Thyroid gland (tissue), 4 donors: ENCODE measurements around the gene NFASC. TPM values are rescaled to one million over a fixed set of nuclear protein-coding genes. Genes with fewer than 3 reads are reported as not detected.

Experiments used
- DNase-seq, 2 donors: peaks; one replicate each; pipeline ENCODE4 v3.0.0-alpha.2; 2019
- H3K27ac ChIP-seq, 3 donors: fragments of 200-600 bp; sonication (generic); 1 replicate in 2 of 3; 2 replicates in 1 of 3; pipeline ENCODE4 v1.5.1; 2016 to 2019; ENCODE audit warnings: mild to moderate bottlenecking in 1 of 3, moderate library complexity in 1 of 3
- H3K27me3 ChIP-seq: fragments of 200-600 bp; sonication (generic); one replicate; pipeline ENCODE4 v1.5.1; 2019
- H3K36me3 ChIP-seq, 2 donors: fragments of 200-600 bp; sonication (generic); one replicate each; pipeline ENCODE4 v1.5.1; 2016 to 2019
- H3K4me1 ChIP-seq, 2 donors: fragments of 200-600 bp; sonication (generic); one replicate each; pipeline ENCODE4 v1.5.1; 2017 to 2019
- H3K4me3 ChIP-seq, 3 donors: fragments of 200-600 bp; sonication (generic); replicated peaks in 1 of 3; 1 replicate in 2 of 3; 2 replicates in 1 of 3; pipeline ENCODE4 v1.5.1; 2016; ENCODE audit warnings: mild to moderate bottlenecking in 1 of 3
- H3K9me3 ChIP-seq: fragments of 200-600 bp; sonication (generic); one replicate; pipeline ENCODE4 v1.5.1; 2017
- POLR2A ChIP-seq, 2 donors: fragments of 450-650 bp; IDR thresholded peaks; one replicate each; pipeline ENCODE4 v1.6.1; 2017; ENCODE audit warnings: antibody characterized with exemption in 2 of 2, mild to moderate bottlenecking in 2 of 2, moderate library complexity in 1 of 2
- WGBS, 2 donors: methylation state at CpG; one replicate each; pipeline ENCODE4 v1.1.5; 2017; 5-methylcytosine and 5-hydroxymethylcytosine counted together
- intact Hi-C: fragments of 100-400 bp; cut with DNase I; formaldehyde crosslinking; loops from one replicate; pipeline ENCODE4 v1.15.1; 2023
- total RNA-seq, 4 donors: library from RNA; depleted of rRNA; stranded (reverse); fragments of >200 nt; gene quantifications; one replicate each; pipeline ENCODE4 v1.2.3, GENCODE V29; 2016
- TF ChIP-seq, protein P1 (sequence below), 6 experiments: fragments of 200-600 bp in 3 of 6; fragments of 450-650 bp in 3 of 6; sonication (generic) in 3 of 6; IDR thresholded peaks; one replicate each; pipeline ENCODE4 v1.5.1; 2016 to 2019; ENCODE audit warnings: antibody characterized with exemption in 6 of 6, mild to moderate bottlenecking in 2 of 6, inconsistent platforms in 1 of 6, moderate library complexity in 1 of 6

The NFASC gene
- total RNA-seq, 4 donors from 2014 or later: 3.6 to 9.4 (median 3.9) TPM

DNA sequence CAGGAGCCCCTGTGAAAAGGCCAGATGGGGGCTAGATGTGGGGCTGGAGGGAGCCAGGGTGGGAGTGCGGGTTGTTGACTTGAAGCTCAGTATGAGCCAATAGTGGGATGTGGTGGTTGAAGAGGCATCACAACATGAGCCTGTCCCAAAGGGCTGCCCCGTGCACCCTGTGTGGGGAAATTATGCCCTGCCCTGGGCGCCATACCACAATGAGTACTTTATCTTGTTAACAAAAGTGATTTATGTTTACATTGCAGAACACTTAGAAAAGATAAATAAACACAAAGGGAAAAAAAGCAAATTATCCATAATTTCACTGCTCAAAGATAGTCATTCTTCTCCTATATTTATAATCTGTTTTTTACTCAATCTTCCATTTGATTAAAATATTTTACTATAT lies 1.6 kb upstream of the NFASC start:
- 77 to 86% methylated on average over 3 of the region's 3 CpGs for WGBS, 2 donors
- H3K4me1 ChIP-seq: no peaks in the 10 kb centered on the region
- intact Hi-C loops: no loop called here

DNA sequence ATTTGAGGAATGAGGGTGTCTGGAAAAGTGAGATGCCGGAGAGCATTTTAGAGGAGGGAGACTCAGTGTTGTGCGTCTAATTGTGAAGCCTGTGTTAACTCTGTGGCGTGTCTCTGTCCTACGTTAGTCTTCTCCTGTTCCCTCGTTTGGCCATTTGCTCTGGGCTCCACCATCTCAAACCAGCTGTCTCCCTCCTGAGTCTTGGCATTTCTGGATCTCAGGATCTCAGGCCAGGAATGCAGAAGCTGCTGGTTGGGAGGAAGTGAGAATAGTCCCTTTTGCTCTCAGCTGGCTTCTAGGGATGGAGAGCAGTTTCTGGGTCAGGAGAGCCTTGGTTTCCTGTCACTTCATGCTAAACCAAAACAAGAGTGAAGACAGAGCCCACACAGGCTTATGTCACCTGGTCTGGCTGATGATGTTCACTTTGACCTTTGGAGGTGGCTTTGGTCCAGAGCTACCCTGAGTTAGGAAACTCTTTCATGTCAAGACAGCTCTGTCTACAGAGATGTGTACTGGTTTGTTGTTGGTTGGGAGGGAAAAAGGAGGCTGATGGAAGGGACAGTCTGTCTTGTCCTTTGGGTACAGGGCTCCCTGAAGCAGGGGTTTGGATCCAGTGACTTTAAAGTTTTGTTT lies 859 bp downstream of the NFASC start:
- intact Hi-C loops: no loop called here
- H3K27ac ChIP-seq: no peak overlapping the region
- TF ChIP-seq, protein P1, sequence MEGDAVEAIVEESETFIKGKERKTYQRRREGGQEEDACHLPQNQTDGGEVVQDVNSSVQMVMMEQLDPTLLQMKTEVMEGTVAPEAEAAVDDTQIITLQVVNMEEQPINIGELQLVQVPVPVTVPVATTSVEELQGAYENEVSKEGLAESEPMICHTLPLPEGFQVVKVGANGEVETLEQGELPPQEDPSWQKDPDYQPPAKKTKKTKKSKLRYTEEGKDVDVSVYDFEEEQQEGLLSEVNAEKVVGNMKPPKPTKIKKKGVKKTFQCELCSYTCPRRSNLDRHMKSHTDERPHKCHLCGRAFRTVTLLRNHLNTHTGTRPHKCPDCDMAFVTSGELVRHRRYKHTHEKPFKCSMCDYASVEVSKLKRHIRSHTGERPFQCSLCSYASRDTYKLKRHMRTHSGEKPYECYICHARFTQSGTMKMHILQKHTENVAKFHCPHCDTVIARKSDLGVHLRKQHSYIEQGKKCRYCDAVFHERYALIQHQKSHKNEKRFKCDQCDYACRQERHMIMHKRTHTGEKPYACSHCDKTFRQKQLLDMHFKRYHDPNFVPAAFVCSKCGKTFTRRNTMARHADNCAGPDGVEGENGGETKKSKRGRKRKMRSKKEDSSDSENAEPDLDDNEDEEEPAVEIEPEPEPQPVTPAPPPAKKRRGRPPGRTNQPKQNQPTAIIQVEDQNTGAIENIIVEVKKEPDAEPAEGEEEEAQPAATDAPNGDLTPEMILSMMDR (IDR thresholded peaks at IDR 0.05): no peak
- no peak for TF ChIP-seq POLR2A (IDR thresholded peaks at IDR 0.05)
- 83% methylated on average over 5 of the region's 5 CpGs for WGBS, 2 donors
- H3K36me3 ChIP-seq: no peaks in the 10 kb centered on the region
- H3K27me3 ChIP-seq: no peaks in the 10 kb centered on the region
- DNase-seq: no peak
- no peak overlapping the region for H3K4me3 ChIP-seq
- no peaks in the 10 kb centered on the region for H3K4me1 ChIP-seq
- no peaks in the 10 kb centered on the region for H3K9me3 ChIP-seq

More for the DNA sequence above, 1.6 kb upstream of the NFASC start:
- no peak overlapping the region for H3K4me3 ChIP-seq
- no peaks in the 10 kb centered on the region for H3K36me3 ChIP-seq
- DNase-seq: no peak
- TF ChIP-seq, protein P1 (IDR thresholded peaks at IDR 0.05): no peak
- TF ChIP-seq POLR2A (IDR thresholded peaks at IDR 0.05): no peak
- no peaks in the 10 kb centered on the region for H3K27me3 ChIP-seq
- H3K9me3 ChIP-seq: no peaks in the 10 kb centered on the region
- H3K27ac ChIP-seq: no peak overlapping the region

DNA sequence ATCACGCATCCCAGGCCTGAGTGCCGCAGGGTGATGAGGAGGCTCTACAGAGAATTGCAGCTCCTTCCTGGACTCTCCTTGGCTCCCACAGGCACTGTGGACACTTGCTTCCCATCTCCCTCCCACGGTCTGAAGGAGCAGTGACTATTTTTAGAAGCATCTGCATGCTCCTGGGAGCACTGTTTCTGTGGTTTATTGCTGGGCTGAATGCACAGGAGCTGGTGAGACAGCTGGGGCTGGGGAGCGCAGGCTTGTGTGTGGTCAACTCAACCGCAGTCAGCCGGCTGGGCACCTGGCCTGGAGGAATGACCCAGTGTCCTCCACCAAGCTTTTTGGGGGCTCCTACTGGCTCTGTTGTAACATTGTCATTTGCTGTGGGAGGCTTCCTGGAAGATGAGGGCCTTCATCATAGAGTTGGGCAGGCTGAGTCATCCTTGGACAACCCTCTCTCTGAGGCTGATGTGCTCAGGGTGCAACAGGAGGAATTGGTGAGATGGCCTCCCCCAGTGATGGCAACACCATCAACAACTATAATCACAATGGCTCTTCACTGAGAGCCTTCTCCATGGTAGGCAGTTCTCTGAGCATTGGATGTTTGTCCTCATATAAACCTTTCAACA lies 1.7 kb downstream of the NFASC start:
- DNase-seq: no peak
- intact Hi-C loops: no loop called here
- Histone ChIP-seq H3K27ac (no peak overlapping the region), H3K9me3 (no peaks in the 10 kb centered on the region), H3K27me3 (no peaks in the 10 kb centered on the region), H3K4me3 (no peak overlapping the region), H3K4me1 (no peaks in the 10 kb centered on the region), H3K36me3 (no peaks in the 10 kb centered on the region)
- TF ChIP-seq, protein P1 (IDR thresholded peaks at IDR 0.05): no peak
- no peak for TF ChIP-seq POLR2A (IDR thresholded peaks at IDR 0.05)
- 69 to 80% methylated on average over 4 to 6 of the region's 6 CpGs for WGBS, 2 donors

DNA sequence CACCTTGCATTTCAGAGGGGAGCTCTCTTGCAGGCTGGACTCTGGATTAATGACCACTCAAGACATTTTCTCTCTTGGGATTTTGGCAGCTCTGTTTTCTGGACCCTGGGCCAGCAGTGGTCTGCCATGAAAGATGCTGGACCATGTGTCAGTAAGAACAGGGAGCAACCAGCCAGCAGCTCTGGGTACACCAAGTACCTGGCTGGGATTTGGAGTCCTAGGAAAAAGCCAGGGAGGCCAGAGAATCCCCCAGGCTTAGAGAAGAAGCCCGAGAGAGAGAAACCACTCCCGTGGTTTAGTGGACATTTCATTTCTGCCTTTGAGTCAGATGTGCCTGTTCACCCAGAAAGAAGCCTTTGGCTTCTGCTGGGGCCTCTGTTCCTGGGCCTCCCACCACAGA lies 2.5 kb downstream of the NFASC start:
- H3K27me3 ChIP-seq: no peaks in the 10 kb centered on the region
- no peaks in the 10 kb centered on the region for H3K36me3 ChIP-seq
- 71 to 84% methylated on average over 2 of the region's 2 CpGs for WGBS, 2 donors
- no peak overlapping the region for H3K27ac ChIP-seq
- H3K4me1 ChIP-seq: no peaks in the 10 kb centered on the region
- H3K9me3 ChIP-seq: no peaks in the 10 kb centered on the region
- DNase-seq: no peak
- intact Hi-C loops: no loop called here
- TF ChIP-seq POLR2A (IDR thresholded peaks at IDR 0.05): no peak
- TF ChIP-seq, protein P1 (IDR thresholded peaks at IDR 0.05): no peak
- H3K4me3 ChIP-seq: no peak overlapping the region

DNA sequence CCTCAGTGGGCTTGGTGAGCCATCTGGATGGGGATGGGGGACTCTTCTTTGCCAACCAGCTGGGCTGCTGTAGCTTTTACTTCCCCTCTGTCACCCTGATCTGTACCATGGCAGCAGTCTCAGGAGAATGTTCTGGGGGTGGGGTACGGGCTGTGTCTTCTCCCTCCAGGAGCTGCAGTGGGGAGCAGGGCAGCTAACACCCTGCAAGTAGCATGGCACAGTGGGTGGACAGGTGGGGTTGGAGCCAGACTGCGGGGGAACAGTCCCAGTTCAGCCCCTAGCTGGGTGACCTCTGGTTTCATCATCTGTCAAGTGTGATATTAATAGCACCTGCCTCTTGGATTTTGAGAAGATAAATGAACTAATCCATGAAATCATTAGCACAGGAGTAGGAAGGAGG lies 3.1 kb downstream of the NFASC start:
- Histone ChIP-seq H3K27me3 (no peaks in the 10 kb centered on the region), H3K4me3 (no peak overlapping the region), H3K9me3 (no peaks in the 10 kb centered on the region), H3K4me1 (no peaks in the 10 kb centered on the region), H3K27ac (no peak overlapping the region), H3K36me3 (no peaks in the 10 kb centered on the region)
- no peak for DNase-seq
- TF ChIP-seq, protein P1 (IDR thresholded peaks at IDR 0.05): no peak
- TF ChIP-seq POLR2A (IDR thresholded peaks at IDR 0.05): no peak
- intact Hi-C loops: no loop called here
- 83 to 92% methylated on average over 2 of the region's 2 CpGs for WGBS, 2 donors
